Measurements from ENCODE around the gene S1PR2.

The S1PR2 gene

GRCh38 chr19:10230173-10230860, 814 bp downstream of the S1PR2 start:
- no peaks in the 10 kb centered on the region for H3K27me3 ChIP-seq (ENCODE audit: control insufficient read depth in 1 of 2, insufficient read depth in 2 of 2, low read length in 2 of 2)
- H3K9me3 ChIP-seq (ENCODE audit: low read length): no peaks in the 10 kb centered on the region
- H3K36me3 ChIP-seq (ENCODE audit: insufficient read depth, low read length): no peaks in the 10 kb centered on the region
- H3K4me3 ChIP-seq (ENCODE audit: low read depth in 1 of 2, low read length in 2 of 2): peak overlapping the region; percentile 76 to 97
- peak overlapping the region; percentile 98 for H3K27ac ChIP-seq (ENCODE audit: low read depth, low read length)
- peak overlapping the region; percentile 33 for H3K9ac ChIP-seq (ENCODE audit: low read length)
- H3K4me1 ChIP-seq (ENCODE audit: insufficient read depth, low read length): peaks cover 10% of the 10 kb centered on the region

- Histone ChIP-seq H3K9ac (ENCODE audit: low read length) (no peak overlapping the region), H3K9me3 (ENCODE audit: low read length) (no peaks in the 10 kb centered on the region), H3K27ac (ENCODE audit: low read depth, low read length) (peak overlapping the region; percentile 44), H3K4me1 (ENCODE audit: insufficient read depth, low read length) (peaks cover 10% of the 10 kb centered on the region), H3K27me3 (ENCODE audit: control insufficient read depth in 1 of 2, insufficient read depth in 2 of 2, low read length in 2 of 2) (no peaks in the 10 kb centered on the region), H3K36me3 (ENCODE audit: insufficient read depth, low read length) (peaks cover 7% of the 10 kb centered on the region), H3K4me3 (ENCODE audit: low read depth in 1 of 2, low read length in 2 of 2) (no peak overlapping the region)
These were observed 2.2 kb downstream of the S1PR2 start for GRCh38 chr19:10228920-10229319.

GRCh38 chr19:10228393-10228792, 2.7 kb downstream of the S1PR2 start:
- Histone ChIP-seq H3K27ac (ENCODE audit: low read depth, low read length) (peak overlapping the region; percentile 44), H3K4me1 (ENCODE audit: insufficient read depth, low read length) (peaks cover 10% of the 10 kb centered on the region), H3K27me3 (ENCODE audit: control insufficient read depth in 1 of 2, insufficient read depth in 2 of 2, low read length in 2 of 2) (no peaks in the 10 kb centered on the region), H3K4me3 (ENCODE audit: low read depth in 1 of 2, low read length in 2 of 2) (no peak overlapping the region), H3K9ac (ENCODE audit: low read length) (no peak overlapping the region), H3K36me3 (ENCODE audit: insufficient read depth, low read length) (peaks cover 7% of the 10 kb centered on the region), H3K9me3 (ENCODE audit: low read length) (no peaks in the 10 kb centered on the region)

GRCh38 chr19:10227026-10227971, 3.8 kb downstream of the S1PR2 start:
- peaks cover 10% of the 10 kb centered on the region for H3K4me1 ChIP-seq (ENCODE audit: insufficient read depth, low read length)
- no peaks in the 10 kb centered on the region for H3K27me3 ChIP-seq (ENCODE audit: control insufficient read depth in 1 of 2, insufficient read depth in 2 of 2, low read length in 2 of 2)
- H3K4me3 ChIP-seq (ENCODE audit: low read depth in 1 of 2, low read length in 2 of 2): no peak overlapping the region
- H3K36me3 ChIP-seq (ENCODE audit: insufficient read depth, low read length): peaks cover 7% of the 10 kb centered on the region
- no peak overlapping the region for H3K9ac ChIP-seq (ENCODE audit: low read length)
- H3K9me3 ChIP-seq (ENCODE audit: low read length): no peaks in the 10 kb centered on the region
- H3K27ac ChIP-seq (ENCODE audit: low read depth, low read length): no peak overlapping the region

GRCh38 chr19:10226376-10227025, 4.6 kb downstream of the S1PR2 start:
- Histone ChIP-seq H3K36me3 (ENCODE audit: insufficient read depth, low read length) (peaks cover 7% of the 10 kb centered on the region), H3K9ac (ENCODE audit: low read length) (no peak overlapping the region), H3K27ac (ENCODE audit: low read depth, low read length) (no peak overlapping the region), H3K27me3 (ENCODE audit: control insufficient read depth in 1 of 2, insufficient read depth in 2 of 2, low read length in 2 of 2) (no peaks in the 10 kb centered on the region), H3K4me1 (ENCODE audit: insufficient read depth, low read length) (peaks cover 10% of the 10 kb centered on the region), H3K4me3 (ENCODE audit: low read depth in 1 of 2, low read length in 2 of 2) (no peak overlapping the region), H3K9me3 (ENCODE audit: low read length) (no peaks in the 10 kb centered on the region)

GRCh38 chr19:10226021-10226375, 5.1 kb downstream of the S1PR2 start:
- Histone ChIP-seq H3K27me3 (ENCODE audit: control insufficient read depth in 1 of 2, insufficient read depth in 2 of 2, low read length in 2 of 2) (no peaks in the 10 kb centered on the region), H3K27ac (ENCODE audit: low read depth, low read length) (no peak overlapping the region), H3K9ac (ENCODE audit: low read length) (no peak overlapping the region), H3K4me3 (ENCODE audit: low read depth in 1 of 2, low read length in 2 of 2) (no peak overlapping the region), H3K36me3 (ENCODE audit: insufficient read depth, low read length) (peaks cover 7% of the 10 kb centered on the region), H3K9me3 (ENCODE audit: low read length) (no peaks in the 10 kb centered on the region), H3K4me1 (ENCODE audit: insufficient read depth, low read length) (peaks cover 10% of the 10 kb centered on the region)

- no peaks in the 10 kb centered on the region for H3K27me3 ChIP-seq (ENCODE audit: control insufficient read depth in 1 of 2, insufficient read depth in 2 of 2, low read length in 2 of 2)
- no peak overlapping the region for H3K9ac ChIP-seq (ENCODE audit: low read length)
- H3K4me1 ChIP-seq (ENCODE audit: insufficient read depth, low read length): peaks cover 6% of the 10 kb centered on the region
- H3K27ac ChIP-seq (ENCODE audit: low read depth, low read length): no peak overlapping the region
- no peak overlapping the region for H3K4me3 ChIP-seq (ENCODE audit: low read depth in 1 of 2, low read length in 2 of 2)
- H3K9me3 ChIP-seq (ENCODE audit: low read length): no peaks in the 10 kb centered on the region
- H3K36me3 ChIP-seq (ENCODE audit: insufficient read depth, low read length): peaks cover 7% of the 10 kb centered on the region
These were observed 6.8 kb downstream of the S1PR2 start for GRCh38 chr19:10224337-10224736.

GRCh38 chr19:10223488-10224213, 7.5 kb downstream of the S1PR2 start:
- Histone ChIP-seq H3K4me1 (ENCODE audit: insufficient read depth, low read length) (peaks cover 4% of the 10 kb centered on the region), H3K27me3 (ENCODE audit: control insufficient read depth in 1 of 2, insufficient read depth in 2 of 2, low read length in 2 of 2) (no peaks in the 10 kb centered on the region), H3K36me3 (ENCODE audit: insufficient read depth, low read length) (peaks cover 7% of the 10 kb centered on the region), H3K9me3 (ENCODE audit: low read length) (no peaks in the 10 kb centered on the region), H3K27ac (ENCODE audit: low read depth, low read length) (no peak overlapping the region), H3K4me3 (ENCODE audit: low read depth in 1 of 2, low read length in 2 of 2) (no peak overlapping the region), H3K9ac (ENCODE audit: low read length) (no peak overlapping the region)

GRCh38 chr19:10222201-10222890, 8.8 kb downstream of the S1PR2 start:
- no peaks in the 10 kb centered on the region for H3K9me3 ChIP-seq (ENCODE audit: low read length)
- no peaks in the 10 kb centered on the region for H3K27me3 ChIP-seq (ENCODE audit: control insufficient read depth in 1 of 2, insufficient read depth in 2 of 2, low read length in 2 of 2)
- no peaks in the 10 kb centered on the region for H3K4me1 ChIP-seq (ENCODE audit: insufficient read depth, low read length)
- H3K36me3 ChIP-seq (ENCODE audit: insufficient read depth, low read length): peaks cover 7% of the 10 kb centered on the region
- H3K9ac ChIP-seq (ENCODE audit: low read length): no peak overlapping the region
- H3K4me3 ChIP-seq (ENCODE audit: low read depth in 1 of 2, low read length in 2 of 2): no peak overlapping the region
- no peak overlapping the region for H3K27ac ChIP-seq (ENCODE audit: low read depth, low read length)

- no peaks in the 10 kb centered on the region for H3K9me3 ChIP-seq (ENCODE audit: low read length)
- no peaks in the 10 kb centered on the region for H3K27me3 ChIP-seq (ENCODE audit: control insufficient read depth in 1 of 2, insufficient read depth in 2 of 2, low read length in 2 of 2)
- no peak overlapping the region for H3K4me3 ChIP-seq (ENCODE audit: low read depth in 1 of 2, low read length in 2 of 2)
- H3K4me1 ChIP-seq (ENCODE audit: insufficient read depth, low read length): no peaks in the 10 kb centered on the region
- H3K36me3 ChIP-seq (ENCODE audit: insufficient read depth, low read length): peaks cover 7% of the 10 kb centered on the region
- H3K27ac ChIP-seq (ENCODE audit: low read depth, low read length): no peak overlapping the region
- no peak overlapping the region for H3K9ac ChIP-seq (ENCODE audit: low read length)
These were observed 10.4 kb downstream of the S1PR2 start for GRCh38 chr19:10220695-10221094.

All from muscle layer of colon (tissue), 2 donors.